ENCODE data around the gene RNF40.

RNF40 gene

DNA sequence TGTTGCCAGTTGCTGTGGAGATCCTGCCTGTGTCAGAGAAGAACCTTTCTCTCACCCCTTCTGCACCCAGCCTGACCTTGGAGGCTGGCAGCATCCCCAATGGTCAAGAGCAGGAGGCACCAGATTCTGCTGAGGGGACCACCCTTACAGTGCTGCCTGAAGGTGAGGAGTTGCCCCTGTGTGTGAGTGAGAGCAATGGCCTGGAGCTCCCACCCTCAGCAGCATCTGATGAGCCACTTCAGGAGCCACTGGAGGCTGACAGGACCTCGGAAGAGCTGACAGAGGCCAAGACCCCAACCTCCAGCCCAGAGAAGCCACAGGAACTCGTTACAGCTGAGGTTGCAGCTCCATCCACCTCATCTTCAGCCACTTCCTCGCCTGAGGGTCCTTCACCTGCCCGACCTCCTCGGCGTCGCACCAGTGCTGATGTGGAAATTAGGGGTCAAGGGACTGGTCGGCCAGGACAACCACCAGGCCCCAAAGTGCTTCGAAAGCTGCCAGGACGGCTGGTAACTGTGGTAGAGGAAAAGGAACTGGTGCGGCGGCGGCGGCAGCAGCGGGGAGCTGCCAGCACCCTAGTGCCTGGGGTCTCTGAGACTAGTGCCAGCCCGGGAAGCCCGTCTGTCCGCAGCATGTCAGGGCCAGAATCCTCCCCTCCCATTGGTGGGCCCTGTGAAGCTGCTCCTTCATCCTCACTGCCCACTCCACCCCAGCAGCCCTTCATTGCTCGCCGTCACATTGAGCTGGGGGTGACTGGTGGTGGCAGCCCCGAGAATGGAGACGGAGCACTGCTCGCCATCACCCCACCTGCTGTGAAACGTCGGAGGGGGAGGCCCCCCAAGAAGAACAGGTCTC, 24.1 kb upstream of the RNF40 start:
- ChIA-PET POLR2A (interaction anchor here (0.9 kb wide), 1 partner anchor 10 kb away, joined by 3 read pairs; the partner anchor contains the start of gene PHKG2), CTCF (no interaction called here)
- DNase-seq (ENCODE audit: low read depth, low spot score) = no peak
- TF ChIP-seq, protein P1, sequence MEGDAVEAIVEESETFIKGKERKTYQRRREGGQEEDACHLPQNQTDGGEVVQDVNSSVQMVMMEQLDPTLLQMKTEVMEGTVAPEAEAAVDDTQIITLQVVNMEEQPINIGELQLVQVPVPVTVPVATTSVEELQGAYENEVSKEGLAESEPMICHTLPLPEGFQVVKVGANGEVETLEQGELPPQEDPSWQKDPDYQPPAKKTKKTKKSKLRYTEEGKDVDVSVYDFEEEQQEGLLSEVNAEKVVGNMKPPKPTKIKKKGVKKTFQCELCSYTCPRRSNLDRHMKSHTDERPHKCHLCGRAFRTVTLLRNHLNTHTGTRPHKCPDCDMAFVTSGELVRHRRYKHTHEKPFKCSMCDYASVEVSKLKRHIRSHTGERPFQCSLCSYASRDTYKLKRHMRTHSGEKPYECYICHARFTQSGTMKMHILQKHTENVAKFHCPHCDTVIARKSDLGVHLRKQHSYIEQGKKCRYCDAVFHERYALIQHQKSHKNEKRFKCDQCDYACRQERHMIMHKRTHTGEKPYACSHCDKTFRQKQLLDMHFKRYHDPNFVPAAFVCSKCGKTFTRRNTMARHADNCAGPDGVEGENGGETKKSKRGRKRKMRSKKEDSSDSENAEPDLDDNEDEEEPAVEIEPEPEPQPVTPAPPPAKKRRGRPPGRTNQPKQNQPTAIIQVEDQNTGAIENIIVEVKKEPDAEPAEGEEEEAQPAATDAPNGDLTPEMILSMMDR (IDR thresholded peaks at IDR 0.05; ENCODE audit: insufficient read depth, low read length, missing control alignments) = no peak
- no peak overlapping the region for H3K4me3 ChIP-seq (ENCODE audit: low read depth, low read length)

DNA sequence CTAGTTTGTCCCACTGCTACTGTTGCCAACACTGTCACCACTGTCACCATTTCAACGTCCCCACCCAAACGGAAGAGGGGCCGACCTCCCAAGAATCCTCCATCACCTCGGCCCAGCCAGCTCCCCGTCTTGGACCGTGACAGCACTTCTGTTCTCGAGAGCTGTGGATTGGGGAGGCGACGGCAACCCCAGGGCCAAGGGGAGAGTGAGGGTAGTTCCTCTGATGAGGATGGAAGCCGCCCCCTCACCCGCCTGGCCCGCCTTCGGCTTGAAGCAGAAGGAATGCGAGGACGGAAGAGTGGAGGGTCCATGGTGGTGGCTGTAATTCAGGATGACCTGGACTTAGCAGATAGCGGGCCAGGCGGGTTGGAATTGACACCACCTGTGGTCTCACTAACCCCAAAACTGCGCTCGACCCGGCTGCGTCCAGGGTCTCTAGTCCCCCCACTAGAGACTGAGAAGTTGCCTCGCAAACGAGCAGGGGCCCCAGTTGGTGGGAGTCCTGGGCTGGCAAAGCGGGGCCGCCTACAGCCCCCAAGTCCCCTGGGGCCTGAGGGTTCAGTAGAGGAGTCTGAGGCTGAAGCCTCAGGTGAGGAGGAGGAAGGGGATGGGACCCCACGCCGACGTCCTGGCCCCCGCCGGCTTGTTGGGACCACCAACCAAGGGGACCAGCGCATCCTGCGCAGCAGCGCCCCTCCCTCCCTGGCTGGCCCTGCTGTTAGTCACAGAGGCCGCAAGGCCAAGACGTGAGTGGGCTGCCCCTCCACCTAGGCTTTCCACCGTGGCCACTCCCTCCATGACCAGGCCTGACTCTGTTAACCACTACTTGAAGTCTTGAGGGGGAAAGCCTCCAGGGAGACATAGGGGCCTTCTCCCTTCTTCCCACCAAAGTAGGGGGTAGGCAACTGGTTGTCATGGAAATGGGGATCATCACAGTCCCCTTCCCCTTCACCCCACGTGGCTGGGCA, 22.9 kb upstream of the RNF40 start:
- DNase-seq (ENCODE audit: low read depth, low spot score) = no peak
- ChIA-PET CTCF (no interaction called here), POLR2A (no interaction called here)
- TF ChIP-seq, protein P1 (IDR thresholded peaks at IDR 0.05; ENCODE audit: insufficient read depth, low read length, missing control alignments) = no peak
- H3K4me3 ChIP-seq (ENCODE audit: low read depth, low read length) = no peak overlapping the region

DNA sequence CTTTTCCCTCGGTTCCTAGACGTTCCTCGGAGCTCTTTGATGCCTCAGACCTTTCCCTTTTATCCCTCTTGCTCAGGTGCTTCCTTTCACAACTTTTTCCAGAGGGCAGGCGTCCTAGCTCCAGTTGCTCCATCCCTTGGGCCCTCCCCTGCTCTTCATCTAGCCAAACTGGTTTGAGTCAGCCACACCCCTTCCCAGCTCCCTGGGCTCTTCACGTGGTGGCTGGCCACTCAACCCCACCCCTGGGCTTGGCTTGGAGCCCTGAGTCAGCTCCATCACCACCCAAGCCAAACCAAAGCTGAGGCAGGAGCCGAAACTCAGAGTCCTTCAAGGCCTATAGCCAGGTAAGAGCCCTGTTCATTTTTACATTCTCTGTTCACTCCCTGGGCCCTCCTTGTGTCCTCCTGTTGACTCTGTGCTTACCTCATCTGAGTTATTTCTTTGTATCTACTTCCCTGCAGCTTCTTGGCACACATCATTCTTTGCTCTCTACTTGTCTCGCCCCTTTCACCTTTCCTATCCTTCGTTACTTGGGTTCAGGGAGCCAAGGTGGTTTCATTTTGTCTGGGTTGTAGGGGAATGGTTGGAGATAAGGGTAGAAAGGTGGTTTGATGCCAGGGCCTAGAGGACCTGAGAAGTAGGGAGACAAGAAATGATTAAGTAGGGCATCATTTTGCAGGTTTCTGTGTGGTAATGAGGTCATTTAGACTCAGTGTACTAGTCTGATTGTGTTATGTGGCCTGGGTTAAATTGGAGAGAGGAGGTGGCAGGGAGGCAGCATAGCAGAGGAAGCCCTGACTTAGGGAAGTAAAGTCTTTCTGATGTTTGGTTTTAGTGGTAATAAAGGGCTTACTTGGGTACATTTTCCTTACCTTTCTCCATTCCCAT, 21.5 kb upstream of the RNF40 start:
- no peak overlapping the region for H3K4me3 ChIP-seq (ENCODE audit: low read depth, low read length)
- ChIA-PET CTCF (interaction anchor here (0.9 kb wide), 1 partner anchor 11 kb away, joined by 4 read pairs; no protein-coding TSS in a partner anchor), POLR2A (no interaction called here)
- TF ChIP-seq, protein P1 (IDR thresholded peaks at IDR 0.05; ENCODE audit: insufficient read depth, low read length, missing control alignments) = no peak
- no peak for DNase-seq (ENCODE audit: low read depth, low spot score)

DNA sequence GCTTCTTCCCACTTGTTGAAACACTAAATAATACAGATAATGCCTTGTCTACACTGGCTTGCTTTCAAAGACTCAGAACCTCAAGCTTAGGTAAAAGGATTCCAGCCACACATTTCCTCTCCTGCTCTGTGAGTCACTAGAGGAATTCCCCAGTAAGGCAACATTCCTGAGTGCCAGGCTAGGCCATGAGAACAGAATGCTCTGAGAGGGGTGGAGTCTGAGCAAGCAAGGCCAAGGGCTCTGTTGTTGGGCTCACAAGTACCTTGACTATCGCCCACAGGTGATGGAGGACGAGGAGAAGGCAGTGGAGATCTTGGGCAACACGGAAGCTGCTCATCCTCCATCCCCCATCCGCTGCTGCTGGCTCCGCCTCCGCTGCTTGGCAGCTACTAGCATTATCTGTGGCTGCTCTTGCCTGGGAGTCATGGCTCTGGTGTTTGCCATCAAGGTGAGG, 20.6 kb upstream of the RNF40 start:
- TF ChIP-seq, protein P1 (IDR thresholded peaks at IDR 0.05; ENCODE audit: insufficient read depth, low read length, missing control alignments) = no peak
- DNase-seq (ENCODE audit: low read depth, low spot score) = peak; percentile 63
- POLR2A ChIA-PET = no interaction called here
- H3K4me3 ChIP-seq (ENCODE audit: low read depth, low read length) = no peak overlapping the region
- CTCF ChIA-PET = interaction anchor here (0.9 kb wide), 1 partner anchor 12 kb away, joined by 4 read pairs; no protein-coding TSS in a partner anchor

DNA sequence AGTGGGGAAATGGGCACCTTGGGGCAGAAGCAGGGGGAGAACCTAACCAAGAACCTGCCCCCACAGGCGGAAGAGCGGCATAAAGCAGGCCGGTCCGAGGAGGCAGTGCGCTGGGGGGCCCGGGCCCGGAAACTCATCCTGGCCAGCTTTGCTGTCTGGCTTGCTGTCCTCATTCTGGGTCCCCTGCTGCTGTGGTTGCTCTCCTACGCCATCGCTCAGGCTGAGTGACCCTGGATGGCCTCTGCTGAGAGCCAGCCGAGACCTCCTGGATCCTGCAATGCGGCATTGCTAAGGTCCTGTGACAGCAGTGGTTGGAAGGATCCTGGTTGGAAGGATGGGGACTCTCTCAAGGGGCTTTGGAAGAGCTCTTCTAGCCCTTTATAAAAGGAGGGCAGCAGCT, 18.4 kb upstream of the RNF40 start:
- TF ChIP-seq, protein P1 (IDR thresholded peaks at IDR 0.05; ENCODE audit: insufficient read depth, low read length, missing control alignments) = no peak
- ChIA-PET POLR2A (no interaction called here), CTCF (interaction anchor here (0.9 kb wide), 1 partner anchor 26 kb away, joined by 3 read pairs; no protein-coding TSS in a partner anchor)
- no peak overlapping the region for H3K4me3 ChIP-seq (ENCODE audit: low read depth, low read length)
- no peak for DNase-seq (ENCODE audit: low read depth, low spot score)
